ENCODE results near the gene UQCRC1.

The UQCRC1 gene

GRCh38 chr3:48630833-48631232, 21.4 kb upstream of the UQCRC1 start:
- H3K27ac ChIP-seq (ENCODE audit: low read length) = no peak overlapping the region
- H3K4me3 ChIP-seq (ENCODE audit: low read length) = no peak overlapping the region
- no peak overlapping the region for H2AFZ ChIP-seq (ENCODE audit: low read length)
- DNase-seq = no peak
- H3K9ac ChIP-seq (ENCODE audit: low read length) = no peak overlapping the region
- no peaks in the 10 kb centered on the region for H3K79me2 ChIP-seq (ENCODE audit: low read length)
- H3K9me2 ChIP-seq (replicated peaks; ENCODE audit: insufficient read depth, low read length) = no peaks in the 10 kb centered on the region
- TF ChIP-seq EZH2phosphoT487 (IDR thresholded peaks at IDR 0.05; ENCODE audit: low read length) = no peak
- no peak for TF ChIP-seq EZH2 (optimal IDR thresholded peaks at IDR 0.05; ENCODE audit: low read depth, low read length)
- no peak for TF ChIP-seq CTCF (IDR thresholded peaks at IDR 0.05; ENCODE audit: low read length)
- no peaks in the 10 kb centered on the region for H3F3A ChIP-seq (ENCODE audit: insufficient read depth, low read length)
- no peaks in the 10 kb centered on the region for H3K27me3 ChIP-seq (replicated peaks; ENCODE audit: insufficient read depth, low read length)
- no peaks in the 10 kb centered on the region for H3K9me3 ChIP-seq (replicated peaks; ENCODE audit: insufficient read depth, low read length)
- no peak overlapping the region for H3K4me2 ChIP-seq (ENCODE audit: low read depth, low read length)
- no peaks in the 10 kb centered on the region for H3K36me3 ChIP-seq (replicated peaks; ENCODE audit: insufficient read depth, low read length)
- 0 out of 2 replicates have a peak, but pooled peaks cover 5% of the 10 kb centered on the region for H3K4me1 ChIP-seq (ENCODE audit: low read length)
- no peaks in the 10 kb centered on the region for H4K20me1 ChIP-seq (ENCODE audit: insufficient read depth, low read length)

- Histone ChIP-seq H3K4me3 (ENCODE audit: low read length) (no peak overlapping the region), H3K4me1 (ENCODE audit: low read length) (0 out of 2 replicates have a peak, but pooled peaks cover 5% of the 10 kb centered on the region), H3K4me2 (ENCODE audit: low read depth, low read length) (no peak overlapping the region), H3K79me2 (ENCODE audit: low read length) (no peaks in the 10 kb centered on the region), H3K9me3 (replicated peaks; ENCODE audit: insufficient read depth, low read length) (no peaks in the 10 kb centered on the region), H3K27me3 (replicated peaks; ENCODE audit: insufficient read depth, low read length) (no peaks in the 10 kb centered on the region), H3K9ac (ENCODE audit: low read length) (no peak overlapping the region), H4K20me1 (ENCODE audit: insufficient read depth, low read length) (no peaks in the 10 kb centered on the region), H3K27ac (ENCODE audit: low read length) (no peak overlapping the region), H3K9me2 (replicated peaks; ENCODE audit: insufficient read depth, low read length) (no peaks in the 10 kb centered on the region), H3K36me3 (replicated peaks; ENCODE audit: insufficient read depth, low read length) (no peaks in the 10 kb centered on the region), H3F3A (ENCODE audit: insufficient read depth, low read length) (no peaks in the 10 kb centered on the region), H2AFZ (ENCODE audit: low read length) (no peak overlapping the region)
- TF ChIP-seq CTCF (IDR thresholded peaks at IDR 0.05; ENCODE audit: low read length) = no peak
- TF ChIP-seq EZH2phosphoT487 (IDR thresholded peaks at IDR 0.05; ENCODE audit: low read length) = no peak
- no peak for TF ChIP-seq EZH2 (optimal IDR thresholded peaks at IDR 0.05; ENCODE audit: low read depth, low read length)
- no peak for DNase-seq
Observed at GRCh38 chr3:48630407-48630806, 21.0 kb upstream of the UQCRC1 start.

- Histone ChIP-seq H3K4me3 (ENCODE audit: low read length) (no peak overlapping the region), H3K9me3 (replicated peaks; ENCODE audit: insufficient read depth, low read length) (no peaks in the 10 kb centered on the region), H3K27ac (ENCODE audit: low read length) (no peak overlapping the region), H3K9ac (ENCODE audit: low read length) (no peak overlapping the region), H3K36me3 (replicated peaks; ENCODE audit: insufficient read depth, low read length) (no peaks in the 10 kb centered on the region), H3K79me2 (ENCODE audit: low read length) (no peaks in the 10 kb centered on the region), H3K4me2 (ENCODE audit: low read depth, low read length) (no peak overlapping the region), H2AFZ (ENCODE audit: low read length) (no peak overlapping the region), H3K9me2 (replicated peaks; ENCODE audit: insufficient read depth, low read length) (no peaks in the 10 kb centered on the region), H3K27me3 (replicated peaks; ENCODE audit: insufficient read depth, low read length) (no peaks in the 10 kb centered on the region), H3K4me1 (ENCODE audit: low read length) (0 out of 2 replicates have a peak, but pooled peaks cover 5% of the 10 kb centered on the region), H3F3A (ENCODE audit: insufficient read depth, low read length) (no peaks in the 10 kb centered on the region), H4K20me1 (ENCODE audit: insufficient read depth, low read length) (no peaks in the 10 kb centered on the region)
- no peak for TF ChIP-seq EZH2phosphoT487 (IDR thresholded peaks at IDR 0.05; ENCODE audit: low read length)
- no peak for TF ChIP-seq CTCF (IDR thresholded peaks at IDR 0.05; ENCODE audit: low read length)
- no peak for TF ChIP-seq EZH2 (optimal IDR thresholded peaks at IDR 0.05; ENCODE audit: low read depth, low read length)
- DNase-seq = no peak
Observed at GRCh38 chr3:48629894-48630293, 20.4 kb upstream of the UQCRC1 start.
